HG03342 (cell line): ENCODE results near the gene RALGPS1.

Experiments used
- ATAC-seq: cut with Tn5 transposase; IDR thresholded peaks from one replicate; pipeline ENCODE4 v1.9.1; 2021; ENCODE audit warnings: mild to moderate bottlenecking, moderate library complexity; ENCODE audit not compliant: unreplicated experiment

Gene RALGPS1

GRCh38 chr9:126914458-126915280, at the start of gene RALGPS1:
Gene RALGPS1 (plus strand): TSS chr9:126914782. CDS start chr9:126962290, 47,508 bp downstream.
- peak; percentile 95 for ATAC-seq

DNA sequence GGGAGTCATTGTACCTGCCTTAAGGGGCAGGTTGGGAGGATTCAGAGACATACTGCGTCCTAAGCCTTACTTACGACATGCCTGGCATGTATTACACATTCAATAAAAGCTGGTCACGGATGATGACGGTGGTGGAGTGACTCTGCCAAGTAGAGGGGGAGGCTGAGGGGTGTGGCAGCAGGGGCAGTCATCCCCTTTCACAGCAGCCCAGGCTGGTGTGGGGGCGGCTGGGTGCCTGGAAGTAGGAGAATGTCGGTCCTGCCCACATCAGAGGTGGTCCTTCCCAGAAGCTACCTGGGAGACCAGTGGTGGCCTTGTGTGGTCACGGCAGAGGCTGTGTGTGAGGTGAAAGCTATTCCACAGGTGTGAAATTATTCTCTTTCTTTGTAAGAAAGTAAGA, 45.2 kb upstream of the RALGPS1 start:
- ATAC-seq = no peak

DNA sequence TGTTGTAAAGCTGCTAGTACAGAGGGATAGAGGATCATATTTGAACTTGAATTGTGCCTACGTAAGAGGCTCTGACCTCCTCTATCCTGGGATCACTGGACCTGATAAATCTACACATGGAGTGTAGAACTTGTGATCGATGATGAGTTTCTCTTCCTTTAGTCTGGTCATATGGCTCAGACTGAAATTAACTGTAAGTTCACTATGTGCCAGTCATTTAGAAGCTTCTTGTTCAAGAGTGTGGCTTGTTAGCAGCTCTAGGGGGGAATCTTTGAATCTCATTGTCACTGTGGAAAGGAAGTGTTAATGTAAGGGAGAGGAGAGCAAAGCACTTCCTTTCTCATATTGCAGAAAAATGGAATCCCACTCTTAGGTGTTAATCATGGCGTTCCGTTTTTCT, 42.1 kb upstream of the RALGPS1 start:
- ATAC-seq = no peak

DNA sequence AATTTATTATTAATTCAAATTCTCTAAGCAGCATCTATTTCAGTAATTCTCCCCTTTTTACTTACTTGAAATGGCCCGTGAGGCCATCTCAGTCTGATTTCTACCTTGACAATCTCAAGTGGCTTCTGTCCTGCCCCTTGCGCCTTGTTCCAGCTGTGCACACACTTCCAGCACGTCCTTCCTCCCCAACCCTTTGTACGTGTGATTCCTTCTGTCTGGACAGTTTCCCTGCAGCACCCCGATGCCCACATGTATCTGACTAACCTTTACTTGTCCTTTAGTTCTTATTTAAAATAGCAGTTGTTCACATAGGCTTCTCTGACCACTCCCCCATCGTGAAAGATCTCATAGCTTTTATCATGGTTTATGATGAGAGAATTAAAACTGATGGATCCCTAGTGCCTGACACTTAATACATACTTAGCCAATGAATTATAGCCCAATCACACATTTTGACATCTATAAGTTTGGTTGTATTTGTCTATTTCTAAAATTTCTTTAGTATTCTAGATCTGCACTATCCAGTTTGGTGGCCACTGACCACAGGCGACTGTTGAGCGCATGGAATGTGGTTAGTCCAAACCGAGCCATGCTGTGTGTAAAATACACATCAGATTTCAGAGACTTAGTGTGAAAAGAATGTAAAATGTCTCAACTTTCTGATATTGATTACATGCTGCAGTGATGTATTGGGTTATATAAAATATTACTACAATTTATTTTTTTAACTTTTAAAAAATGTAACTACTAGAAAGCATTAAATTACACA, 39.9 kb upstream of the RALGPS1 start:
- ATAC-seq = no peak

DNA sequence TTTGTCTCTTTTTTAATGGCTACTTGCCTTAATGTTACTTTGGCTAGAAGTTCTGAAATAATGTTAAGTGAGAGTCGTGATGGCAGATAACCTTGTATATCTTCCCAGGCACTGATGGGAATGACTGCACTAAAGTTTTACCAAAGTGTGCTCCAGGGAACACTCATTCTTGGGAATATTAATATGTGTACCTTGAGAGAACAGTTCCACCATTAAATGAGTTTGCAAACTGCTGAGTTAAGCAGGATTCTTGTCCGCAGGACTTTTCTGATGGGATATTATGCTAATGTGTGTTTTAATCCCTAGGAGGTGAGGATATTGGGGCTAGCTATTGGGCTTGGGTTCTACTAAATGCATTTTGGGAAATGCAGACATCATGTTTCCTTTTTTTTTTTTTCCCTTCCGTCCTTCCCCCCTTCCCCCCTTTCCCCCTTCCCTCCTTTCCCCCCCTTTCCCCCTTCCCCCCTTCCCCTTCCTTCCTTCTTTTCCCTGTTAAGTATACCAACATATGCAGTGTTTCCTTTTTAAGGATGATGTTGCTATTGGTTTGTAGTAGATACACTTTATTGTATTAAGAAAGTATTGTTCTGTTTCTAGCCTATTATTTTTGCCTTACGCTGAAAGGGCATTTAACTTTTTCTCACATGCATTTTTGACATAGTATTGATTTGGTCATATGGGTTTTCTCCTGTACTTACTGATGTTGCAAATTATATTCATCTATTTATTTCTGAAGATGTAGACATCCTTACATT, 38.6 kb upstream of the RALGPS1 start:
- ATAC-seq = no peak

- no peak for ATAC-seq
Measured at GRCh38 chr9:126876531-126876930, 38.1 kb upstream of the RALGPS1 start.

DNA sequence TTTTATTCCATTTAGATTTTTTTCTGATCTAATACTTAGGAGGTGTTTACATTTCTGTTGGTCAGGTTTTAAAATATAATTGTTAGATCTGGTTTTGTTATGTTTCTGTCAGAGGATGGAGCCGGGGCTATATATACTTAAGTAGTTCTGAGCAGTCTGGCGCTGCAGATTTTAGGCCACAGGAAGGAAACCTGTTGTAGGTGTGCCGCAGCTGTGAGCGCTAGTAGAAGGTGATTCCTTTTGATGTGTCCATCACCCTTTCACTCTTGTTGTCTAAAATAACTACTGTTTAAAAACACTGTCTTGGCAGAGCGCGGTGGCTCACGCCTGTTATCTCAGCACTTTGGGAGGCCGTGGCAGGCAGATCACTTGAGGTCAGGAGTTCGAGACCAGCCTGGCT, 37.2 kb upstream of the RALGPS1 start:
- ATAC-seq = no peak

- no peak for ATAC-seq
Measured at GRCh38 chr9:126879288-126879687, 35.3 kb upstream of the RALGPS1 start.

DNA sequence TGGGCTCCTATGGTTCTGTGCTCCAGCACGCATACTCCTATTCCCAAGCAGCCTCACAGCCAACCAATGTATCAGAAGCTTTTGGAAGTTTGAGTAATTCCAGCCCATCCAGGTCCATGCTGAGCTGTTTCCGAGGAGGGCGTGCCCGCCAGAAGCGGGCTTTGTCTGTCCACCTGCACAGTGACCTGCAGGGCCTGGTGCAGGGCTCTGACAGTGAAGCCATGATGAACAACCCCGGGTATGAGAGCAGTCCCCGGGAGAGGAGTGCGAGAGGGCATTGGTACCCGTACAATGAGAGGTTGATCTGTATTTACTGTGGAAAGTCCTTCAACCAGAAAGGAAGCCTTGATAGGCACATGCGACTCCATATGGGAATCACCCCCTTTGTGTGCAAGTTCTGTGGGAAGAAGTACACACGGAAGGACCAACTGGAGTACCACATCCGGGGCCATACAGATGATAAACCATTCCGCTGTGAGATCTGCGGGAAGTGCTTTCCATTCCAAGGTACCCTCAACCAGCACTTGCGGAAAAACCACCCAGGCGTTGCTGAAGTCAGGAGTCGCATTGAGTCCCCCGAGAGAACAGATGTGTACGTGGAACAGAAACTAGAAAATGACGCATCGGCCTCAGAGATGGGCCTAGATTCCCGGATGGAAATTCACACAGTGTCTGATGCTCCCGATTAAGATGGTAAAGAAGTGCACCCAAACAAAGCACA, 34.2 kb upstream of the RALGPS1 start:
- ATAC-seq = no peak

DNA sequence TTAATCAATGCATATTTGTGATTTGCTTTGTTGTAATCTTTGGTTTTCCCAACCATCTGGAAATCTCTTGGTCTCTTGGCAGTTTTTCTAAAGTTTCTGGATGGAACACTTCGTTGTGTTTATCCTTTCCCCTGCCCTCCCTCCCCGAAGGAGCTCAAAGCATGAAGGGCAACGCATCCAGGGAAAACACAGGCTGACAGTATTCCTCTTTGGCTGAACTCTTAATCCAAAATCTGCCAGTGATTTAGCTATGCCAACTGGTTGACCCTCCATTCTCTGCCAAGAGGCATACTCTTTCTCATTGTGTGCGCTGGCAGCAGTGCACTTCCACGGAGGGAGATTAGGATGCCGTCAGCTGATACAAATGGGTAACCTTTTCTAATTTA, 33.6 kb upstream of the RALGPS1 start:
- no peak for ATAC-seq

- no peak for ATAC-seq
Measured at GRCh38 chr9:126882746-126883145, 31.8 kb upstream of the RALGPS1 start.

GRCh38 chr9:126883636-126884035, 30.9 kb upstream of the RALGPS1 start:
- no peak for ATAC-seq

- ATAC-seq = no peak
Measured at GRCh38 chr9:126885131-126885641, 29.4 kb upstream of the RALGPS1 start.

DNA sequence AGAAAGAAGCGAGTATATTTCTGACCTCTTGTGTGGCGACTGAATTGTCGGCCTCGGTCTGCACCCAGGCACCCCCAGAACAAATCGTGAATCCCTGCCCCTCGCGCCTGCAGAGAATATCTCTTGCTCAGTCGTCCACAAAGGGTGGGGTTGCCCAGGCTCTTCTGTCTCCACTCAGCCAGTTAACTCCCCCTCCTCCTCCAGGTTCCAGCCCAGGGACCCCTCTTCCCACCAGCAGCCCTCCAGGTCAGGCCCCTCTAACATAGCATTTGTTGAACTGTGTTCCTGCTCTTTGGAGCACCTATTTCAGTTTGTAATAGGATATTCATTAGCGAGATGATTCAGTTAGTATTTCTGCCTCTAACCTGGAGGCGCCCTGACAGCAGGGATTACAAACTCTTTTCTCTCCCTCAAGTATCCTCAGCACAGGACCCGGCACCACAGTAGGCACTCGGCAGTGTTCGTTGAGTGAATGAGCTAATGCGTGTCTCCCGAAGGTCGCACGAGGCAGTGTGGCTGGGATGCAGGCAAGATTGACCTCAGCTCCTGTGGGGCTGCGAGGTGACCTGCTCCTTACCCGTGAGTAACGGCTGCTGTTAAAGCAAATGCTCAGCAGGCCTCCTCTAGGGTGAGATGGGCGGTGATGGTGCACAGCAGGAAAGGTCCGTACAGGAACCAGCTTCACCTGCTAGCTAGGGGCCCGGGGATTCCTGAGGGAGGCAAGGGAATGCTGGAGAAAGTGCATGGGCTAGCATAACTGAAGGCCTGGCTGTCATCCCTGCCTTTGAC, 28.4 kb upstream of the RALGPS1 start:
- no peak for ATAC-seq

DNA sequence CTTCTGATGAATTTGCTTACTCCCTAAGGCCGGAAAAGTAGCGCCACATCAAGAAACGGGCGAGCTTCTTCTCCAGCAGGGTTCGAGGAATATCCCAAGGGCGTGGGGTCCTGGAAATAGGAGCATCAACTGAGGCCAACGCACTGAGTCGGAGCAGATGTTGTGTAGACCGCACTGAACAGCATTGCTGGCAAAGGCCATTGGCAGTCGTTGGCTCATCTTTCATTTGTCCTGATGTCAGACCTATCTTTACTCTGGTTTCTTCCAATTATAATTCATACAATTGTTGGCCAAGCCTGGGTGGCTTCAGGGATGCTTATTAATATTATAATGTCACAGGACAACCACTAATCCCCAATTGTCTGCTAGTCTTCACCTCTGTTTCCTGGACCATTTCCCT, 27.7 kb upstream of the RALGPS1 start:
- no peak for ATAC-seq

GRCh38 chr9:126891676-126892075, 22.9 kb upstream of the RALGPS1 start:
- no peak for ATAC-seq

DNA sequence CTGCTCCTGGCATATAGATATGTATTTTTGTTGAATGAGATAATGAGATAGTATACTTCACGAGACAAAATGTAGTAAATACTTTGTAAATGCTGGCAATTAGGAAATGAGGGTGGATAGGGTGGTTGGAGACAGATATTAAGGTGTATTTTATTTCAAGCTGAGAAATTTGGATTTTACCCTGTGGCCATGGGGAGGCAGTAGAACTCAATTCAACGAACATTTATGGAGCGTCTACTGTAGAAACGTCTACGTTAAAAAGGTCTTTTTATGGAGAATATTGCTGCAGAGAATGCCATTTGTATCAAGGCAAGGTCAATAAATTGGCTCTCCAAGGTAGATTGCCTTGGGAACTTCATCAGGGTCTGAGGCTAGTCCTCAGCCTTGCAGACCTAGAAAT, 21.5 kb upstream of the RALGPS1 start:
- ATAC-seq = no peak

GRCh38 chr9:126894052-126894603, 20.5 kb upstream of the RALGPS1 start:
- no peak for ATAC-seq

DNA sequence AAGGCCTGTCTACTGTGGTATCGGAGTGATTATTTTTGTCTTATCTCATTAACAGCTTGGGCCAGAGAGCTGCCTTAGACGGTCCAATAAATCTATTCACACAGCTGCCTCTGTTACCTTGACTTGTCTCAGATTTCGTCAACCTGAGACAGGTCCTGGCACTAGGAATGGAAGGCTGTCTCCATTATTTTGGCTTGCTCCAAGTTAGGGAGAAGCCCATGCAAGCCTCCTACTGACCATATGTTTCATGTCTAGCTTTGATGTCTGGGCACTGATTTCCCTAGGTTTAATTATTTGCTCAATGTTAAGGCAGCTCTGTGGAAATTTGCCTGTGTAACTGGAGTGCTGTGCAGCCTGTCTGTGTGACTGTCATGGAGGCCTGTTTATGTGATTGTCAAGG, 12.4 kb upstream of the RALGPS1 start:
- no peak for ATAC-seq

DNA sequence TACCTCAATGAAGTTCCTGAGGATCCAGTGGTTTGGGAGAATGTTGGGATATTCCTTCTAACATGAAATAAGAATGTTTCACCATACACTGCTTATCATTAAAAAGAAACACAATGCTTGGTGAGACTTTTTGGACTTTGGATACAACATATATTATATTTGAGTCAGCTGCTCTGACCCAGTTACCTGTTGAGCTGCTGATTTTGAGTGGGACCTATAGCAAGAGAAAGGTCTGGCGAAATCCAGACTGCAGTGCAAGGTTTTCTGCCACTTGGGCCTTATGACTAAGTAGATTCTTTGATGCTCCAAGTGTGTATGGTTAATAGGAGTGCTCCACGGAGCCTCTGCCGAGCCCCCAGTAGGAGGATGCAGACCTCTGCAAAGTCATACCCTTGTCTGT, 10.0 kb upstream of the RALGPS1 start:
- ATAC-seq = no peak
